ENCODE results near the gene TBCCD1. TPM values are rescaled to one million over a fixed set of nuclear protein-coding genes. Genes with fewer than 3 reads are reported as not detected.

Gene TBCCD1
- total and polyA plus RNA-seq, 2 of the 8 experiments (the other 6 are each of a cell fraction or from before 2014, with no cell fraction given) = 11.3 to 13.9 TPM

- Histone ChIP-seq H3K18ac (ENCODE audit: extremely low read depth, low read length) (no peak overlapping the region), H4K91ac (replicated peaks; ENCODE audit: insufficient read length, low read length) (no peak overlapping the region), H3K56ac (replicated peaks; ENCODE audit: insufficient read length, low read depth, low read length) (peak overlapping the region; percentile 39), H4K8ac (ENCODE audit: extremely low read depth, insufficient read depth, low read length) (no peak overlapping the region), H3K4me3 (ENCODE audit: extremely low read depth in 1 of 4, insufficient read depth in 2 of 4, low read depth in 3 of 4, low read length in 4 of 4) (no peak overlapping the region), H3K4me2 (ENCODE audit: insufficient read depth in 1 of 2, low read depth in 2 of 2, low read length in 2 of 2) (no peak overlapping the region), H2BK20ac (ENCODE audit: low read length) (no peak overlapping the region), H3K14ac (ENCODE audit: insufficient read length) (no peak overlapping the region), H2AFZ (ENCODE audit: low read length) (no peak overlapping the region), H3K9ac (replicated peaks in 1 of 4; ENCODE audit: extremely low read depth in 1 of 4, low read depth in 3 of 4, low read length in 3 of 4) (no peak overlapping the region), H2BK15ac (ENCODE audit: low read length) (no peak overlapping the region), H3K4me1 (replicated peaks in 1 of 4; ENCODE audit: control insufficient read depth in 3 of 4, insufficient read depth in 4 of 4, low read length in 3 of 4) (no peaks in the 10 kb centered on the region), H4K20me1 (replicated peaks in 1 of 2; ENCODE audit: control insufficient read depth in 1 of 2, insufficient read depth in 2 of 2, low read length in 2 of 2) (no peaks in the 10 kb centered on the region), H3K4ac (replicated peaks; ENCODE audit: insufficient read length, low read depth, low read length) (no peak overlapping the region), H2BK5ac (ENCODE audit: low read depth, low read length) (no peak overlapping the region; the same call in 1 of the 2 replicates), H3K79me1 (ENCODE audit: low read depth, low read length) (no peaks in the 10 kb centered on the region), H2AK5ac (ENCODE audit: low read depth, low read length) (no peak overlapping the region), H3K36me3 (ENCODE audit: control insufficient read depth in 2 of 4, insufficient read depth in 4 of 4, low read length in 3 of 4) (no peaks in the 10 kb centered on the region), H3K27ac (ENCODE audit: low read depth, low read length) (no peak overlapping the region), H3K27me3 (replicated peaks in 1 of 4; ENCODE audit: control insufficient read depth in 3 of 4, extremely low read depth in 1 of 4, insufficient read depth in 3 of 4, low read length in 3 of 4) (no peaks in the 10 kb centered on the region; a peak in 1 of 7 replicates), H3K23me2 (ENCODE audit: low read depth, low read length) (no peaks in the 10 kb centered on the region), H2BK120ac (replicated peaks; ENCODE audit: low read depth, low read length) (no peak overlapping the region), H4K5ac (ENCODE audit: insufficient read length, low read depth, low read length) (no peak overlapping the region), H3K9me3 (ENCODE audit: insufficient read depth in 2 of 2, low read depth in 1 of 2, low read length in 1 of 2) (no peaks in the 10 kb centered on the region), H3K23ac (ENCODE audit: insufficient read length) (no peak overlapping the region), H3K79me2 (ENCODE audit: control insufficient read depth in 1 of 2, insufficient read depth in 2 of 2, low read length in 2 of 2) (no peaks in the 10 kb centered on the region), H2BK12ac (ENCODE audit: low read depth, low read length) (no peak overlapping the region)
- ChIA-PET CTCF (ENCODE audit: partially characterized antibody) (interaction anchor here (0.9 to 23.7 kb wide), 2 partner anchors 9 to 15 kb away, joined by 4 to 333 read pairs; partner anchors contain the start of gene AHSG), POLR2A (ENCODE audit: partially characterized antibody) (interaction anchor here (1.0 to 10.2 kb wide), 2 partner anchors 16 to 185 kb away, joined by 3 to 85 read pairs; partner anchors contain the start of gene EIF4A2)
- 84% methylated on average over 4 of the region's 4 CpGs; no CpG with 5 or more reads in 1 of the 2 experiments for WGBS, 2 experiments (ENCODE audit: extremely low coverage in 1 of 2, insufficient coverage in 1 of 2, insufficient read length in 1 of 2, insufficient replicate concordance in 2 of 2, low coverage in 1 of 2, low lambda C conversion rate in 2 of 2, missing lambda C conversion rate in 1 of 2)
- TF ChIP-seq RBBP5 (IDR thresholded peaks at IDR 0.05; ENCODE audit: borderline replicate concordance, low read depth, low read length) (no peak), RAD21 (IDR thresholded peaks at IDR 0.05 in 1 of 2, conservative IDR thresholded peaks at IDR 0.05 in 1 of 2; ENCODE audit: low read depth in 2 of 2, low read length in 2 of 2) (no peak), CEBPB (IDR thresholded peaks at IDR 0.05; ENCODE audit: low read depth, low read length) (no peak), MAX (IDR thresholded peaks at IDR 0.05) (no peak), EGR1 (IDR thresholded peaks at IDR 0.05; ENCODE audit: borderline replicate concordance, low read depth, low read length) (no peak), EP300 (IDR thresholded peaks at IDR 0.05; ENCODE audit: borderline replicate concordance in 1 of 2, low read depth in 2 of 2, low read length in 2 of 2) (no peak), EZH2 (IDR thresholded peaks at IDR 0.05; ENCODE audit: low read depth, low read length, severe bottlenecking) (no peak), CHD2 (IDR thresholded peaks at IDR 0.05; ENCODE audit: low read length) (no peak), POU5F1 (IDR thresholded peaks at IDR 0.05; ENCODE audit: low read depth, low read length) (no peak)
- DNase-seq (ENCODE audit: low read depth in 1 of 2, low spot score in 2 of 2) = no peak
- no peak for FAIRE-seq
These were observed 31.6 kb upstream of the TBCCD1 start for GRCh38 chr3:186598794-186599141.
